Trophoblast cell (in vitro differentiated cells and primary cell): ENCODE results near the gene RGCC.

ENCODE experiments used
- DNase-seq, 2 donors: peaks; one replicate each; pipeline ENCODE4 v3.0.0-alpha.2; 2016
- H2AFZ ChIP-seq: 2 replicates; pipeline ENCODE4 v1.6.1; 2013; ENCODE audit warnings: low read length, moderate library complexity, mild to moderate bottlenecking; ENCODE audit not compliant: insufficient read depth, poor library complexity
- H2AK5ac ChIP-seq: 2 replicates; pipeline ENCODE4 v1.6.1; 2013; ENCODE audit warnings: mild to moderate bottlenecking, low read length
- H2BK120ac ChIP-seq: 2 replicates; pipeline ENCODE4 v1.6.1; 2013; ENCODE audit warnings: low read length, mild to moderate bottlenecking, moderate library complexity; ENCODE audit not compliant: insufficient read depth, poor library complexity
- H2BK12ac ChIP-seq: 2 replicates; pipeline ENCODE4 v1.6.1; 2013; ENCODE audit warnings: mild to moderate bottlenecking, low read length, moderate library complexity
- H2BK5ac ChIP-seq: 2 replicates; pipeline ENCODE4 v1.6.1; 2013; ENCODE audit warnings: low read length, low read depth, moderate library complexity, mild to moderate bottlenecking; ENCODE audit not compliant: poor library complexity
- H3K14ac ChIP-seq: 2 replicates; pipeline ENCODE4 v1.6.1; 2013; ENCODE audit warnings: mild to moderate bottlenecking, low read length
- H3K18ac ChIP-seq: 2 replicates; pipeline ENCODE4 v1.6.1; 2013; ENCODE audit warnings: mild to moderate bottlenecking, low read length
- H3K23ac ChIP-seq: 2 replicates; pipeline ENCODE4 v1.6.1; 2013; ENCODE audit warnings: low read length
- H3K27ac ChIP-seq: 2 replicates; pipeline ENCODE4 v1.5.1; 2013; ENCODE audit warnings: low read depth, mild to moderate bottlenecking, inconsistent platforms, low read length, moderate library complexity
- H3K27me3 ChIP-seq: 2 replicates; pipeline ENCODE4 v1.6.1; 2013; ENCODE audit warnings: inconsistent platforms, mild to moderate bottlenecking, low read length, moderate library complexity; ENCODE audit not compliant: insufficient read depth
- H3K36me3 ChIP-seq, 2 experiments: 1 replicate in 1 of 2; 2 replicates in 1 of 2; pipeline ENCODE4 v1.6.1; 2013; ENCODE audit warnings: low read length in 2 of 2, mild to moderate bottlenecking in 2 of 2, moderate library complexity in 1 of 2; ENCODE audit not compliant: insufficient read depth in 2 of 2, control insufficient read depth in 1 of 2
- H3K4ac ChIP-seq: 2 replicates; pipeline ENCODE4 v1.6.1; 2013; ENCODE audit warnings: low read depth, mild to moderate bottlenecking, low read length, moderate library complexity
- H3K4me1 ChIP-seq, 2 experiments: 1 replicate in 1 of 2; 2 replicates in 1 of 2; pipeline ENCODE4 v1.6.1; 2013; ENCODE audit warnings: low read length in 2 of 2, mild to moderate bottlenecking in 2 of 2, moderate library complexity in 1 of 2; ENCODE audit not compliant: insufficient read depth in 2 of 2, control insufficient read depth in 1 of 2
- H3K4me2 ChIP-seq: 2 replicates; pipeline ENCODE4 v1.6.1; 2013; ENCODE audit warnings: inconsistent platforms, mild to moderate bottlenecking, low read length, moderate library complexity
- H3K4me3 ChIP-seq: 2 replicates; pipeline ENCODE4 v1.5.1; 2013; ENCODE audit warnings: mild to moderate bottlenecking, low read depth, low read length, inconsistent platforms
- H3K79me1 ChIP-seq: one replicate; pipeline ENCODE4 v1.6.1; 2013; ENCODE audit warnings: low read length
- H3K79me2 ChIP-seq: 2 replicates; pipeline ENCODE4 v1.6.1; 2013; ENCODE audit warnings: low read length, mild to moderate bottlenecking; ENCODE audit not compliant: control insufficient read depth, insufficient read depth, poor library complexity
- H3K9ac ChIP-seq: 2 replicates; pipeline ENCODE4 v1.6.1; 2013; ENCODE audit warnings: mild to moderate bottlenecking, low read length
- H3K9me3 ChIP-seq: 2 replicates; pipeline ENCODE4 v1.6.1; 2013; ENCODE audit warnings: low read depth, mild to moderate bottlenecking, control low read depth, inconsistent platforms, low read length; ENCODE audit not compliant: insufficient read depth
- H4K12ac ChIP-seq: 2 replicates; pipeline ENCODE4 v1.6.1; 2013; ENCODE audit warnings: low read depth, mild to moderate bottlenecking, low read length, moderate library complexity
- H4K8ac ChIP-seq: 2 replicates; pipeline ENCODE4 v1.6.1; 2013; ENCODE audit warnings: low read depth, mild to moderate bottlenecking, low read length, moderate library complexity
- H4K91ac ChIP-seq: one replicate; pipeline ENCODE4 v1.6.1; 2013; ENCODE audit warnings: low read depth, mild to moderate bottlenecking, low read length, moderate library complexity
- WGBS: extraction: QIAGEN DNeasy Blood & Tissue Kit; methylation state at CpG from one replicate; pipeline ENCODE4 v1.1.7; 2013; ENCODE audit warnings: missing lambda C conversion rate; ENCODE audit not compliant: insufficient read length, insufficient coverage; ENCODE audit errors: extremely low coverage; 5-methylcytosine and 5-hydroxymethylcytosine counted together

Gene RGCC

DNA sequence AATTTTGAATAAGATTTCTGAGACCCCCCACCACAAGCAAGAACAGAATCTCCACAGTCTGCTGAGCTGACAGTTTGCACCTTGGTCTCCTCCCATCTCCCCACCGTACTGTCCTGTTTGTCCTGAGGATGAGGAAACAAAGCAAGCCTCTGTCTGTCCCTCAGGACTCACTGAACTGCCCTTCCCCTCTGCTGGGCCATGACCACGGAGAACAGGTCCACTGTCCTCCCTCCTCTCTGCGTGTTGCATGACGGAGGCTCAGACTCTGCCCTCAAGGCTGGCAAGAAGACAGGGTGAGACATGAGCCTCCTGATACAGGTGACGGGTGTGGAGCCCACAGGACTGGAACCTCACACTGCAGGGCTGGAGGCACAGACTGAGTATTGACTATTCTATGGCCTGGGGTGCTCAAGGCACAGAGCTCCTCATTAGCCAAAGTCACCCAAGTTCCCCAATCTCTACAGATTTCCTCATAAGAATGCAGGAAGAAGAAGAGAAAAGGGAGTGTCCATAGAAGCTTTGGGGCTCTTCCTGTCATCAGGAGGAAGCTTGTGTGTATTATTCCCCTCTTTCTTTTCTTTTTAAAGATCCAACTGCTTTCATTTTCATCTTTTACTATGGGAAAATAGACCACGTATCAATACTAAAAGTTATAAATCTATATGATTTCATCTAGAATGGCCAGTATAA, 22.4 kb upstream of the RGCC start:
- H3K4ac ChIP-seq: no peak overlapping the region
- H3K4me2 ChIP-seq: no peak overlapping the region
- no peaks in the 10 kb centered on the region for H3K79me2 ChIP-seq
- no peak overlapping the region for H2BK120ac ChIP-seq
- H4K91ac ChIP-seq: no peak overlapping the region
- no CpG with 5 or more reads among the region's 6 CpGs for WGBS
- H3K4me1 ChIP-seq: no peaks in the 10 kb centered on the region
- no peak overlapping the region for H3K23ac ChIP-seq
- H3K79me1 ChIP-seq: no peaks in the 10 kb centered on the region
- H3K27me3 ChIP-seq: no peaks in the 10 kb centered on the region
- H3K36me3 ChIP-seq: no peaks in the 10 kb centered on the region
- no peak for DNase-seq
- no peak overlapping the region for H3K9ac ChIP-seq
- H2BK12ac ChIP-seq: no peak overlapping the region
- H3K9me3 ChIP-seq: no peaks in the 10 kb centered on the region
- no peak overlapping the region for H3K4me3 ChIP-seq
- no peak overlapping the region for H4K8ac ChIP-seq
- no peak overlapping the region for H2AK5ac ChIP-seq
- no peak overlapping the region for H2BK5ac ChIP-seq
- H3K14ac ChIP-seq: no peak overlapping the region
- no peak overlapping the region for H2AFZ ChIP-seq
- no peak overlapping the region for H3K18ac ChIP-seq
- H3K27ac ChIP-seq: no peak overlapping the region
- H4K12ac ChIP-seq: no peak overlapping the region

DNA sequence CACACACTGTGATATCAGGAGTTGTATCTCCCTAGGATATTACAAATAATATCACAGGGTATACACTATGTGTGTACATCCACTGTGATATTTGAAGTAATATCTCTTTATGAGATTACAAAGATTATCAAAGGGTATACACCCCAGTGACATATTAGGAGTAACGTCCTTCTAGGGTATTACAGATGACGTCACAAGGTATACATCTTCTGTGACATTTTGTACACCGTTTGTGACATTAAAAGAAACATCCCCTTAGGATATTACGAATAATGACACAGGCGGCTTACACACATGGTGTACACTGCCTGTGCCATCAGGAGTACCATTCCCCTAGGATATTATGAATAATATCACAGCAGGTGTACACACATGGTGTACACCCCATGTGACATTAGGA, 13.4 kb upstream of the RGCC start:
- no peak overlapping the region for H2BK12ac ChIP-seq
- H3K79me2 ChIP-seq: no peaks in the 10 kb centered on the region
- no peak overlapping the region for H3K18ac ChIP-seq
- no peak for DNase-seq
- H2BK5ac ChIP-seq: no peak overlapping the region
- H3K4me1 ChIP-seq: no peaks in the 10 kb centered on the region
- no peak overlapping the region for H2AFZ ChIP-seq
- no peak overlapping the region for H3K27ac ChIP-seq
- H2BK120ac ChIP-seq: no peak overlapping the region
- no peaks in the 10 kb centered on the region for H3K79me1 ChIP-seq
- no peak overlapping the region for H3K9ac ChIP-seq
- no peak overlapping the region for H4K8ac ChIP-seq
- no peak overlapping the region for H3K4me3 ChIP-seq
- no peak overlapping the region for H4K12ac ChIP-seq
- no peak overlapping the region for H3K4me2 ChIP-seq
- no peaks in the 10 kb centered on the region for H3K9me3 ChIP-seq
- no peak overlapping the region for H2AK5ac ChIP-seq
- H3K14ac ChIP-seq: no peak overlapping the region
- no CpG with 5 or more reads among the region's 5 CpGs for WGBS
- H3K36me3 ChIP-seq: no peaks in the 10 kb centered on the region
- H3K4ac ChIP-seq: no peak overlapping the region
- H4K91ac ChIP-seq: no peak overlapping the region
- H3K27me3 ChIP-seq: no peaks in the 10 kb centered on the region
- no peak overlapping the region for H3K23ac ChIP-seq

DNA sequence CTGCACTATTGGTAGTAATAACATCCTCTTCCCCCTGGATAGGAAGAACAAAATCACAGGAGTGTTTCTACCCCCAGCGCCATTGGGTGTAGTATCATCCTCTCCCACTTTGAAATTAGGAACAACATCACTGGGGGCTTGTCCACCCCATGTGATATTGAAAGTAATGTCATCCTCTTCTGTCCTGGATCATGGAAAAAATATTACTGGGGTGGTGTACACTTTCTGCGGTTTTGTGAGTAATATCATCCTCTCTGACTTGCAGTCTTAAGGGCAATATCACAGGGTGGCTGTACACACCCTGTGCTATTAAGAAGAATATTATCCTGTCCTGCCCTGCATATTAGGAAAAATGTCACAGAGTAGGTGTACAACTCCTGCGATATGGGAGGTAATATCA, 4.9 kb upstream of the RGCC start:
- H3K36me3 ChIP-seq: no peaks in the 10 kb centered on the region
- no peak overlapping the region for H2BK12ac ChIP-seq
- H2BK5ac ChIP-seq: no peak overlapping the region
- no CpG with 5 or more reads among the region's 3 CpGs for WGBS
- peaks cover under 1% of the 10 kb centered on the region for H3K79me2 ChIP-seq
- no peak overlapping the region for H2AK5ac ChIP-seq
- H3K9me3 ChIP-seq: peaks cover 9% of the 10 kb centered on the region
- no peak overlapping the region for H3K4ac ChIP-seq
- peaks cover 3 to 5% of the 10 kb centered on the region in 2 experiments for H3K4me1 ChIP-seq
- H3K4me2 ChIP-seq: no peak overlapping the region
- H2AFZ ChIP-seq: no peak overlapping the region
- H3K27me3 ChIP-seq: peaks cover 15% of the 10 kb centered on the region
- no peak overlapping the region for H3K4me3 ChIP-seq
- no peak overlapping the region for H4K12ac ChIP-seq
- H4K8ac ChIP-seq: no peak overlapping the region
- DNase-seq: no peak
- no peak overlapping the region for H2BK120ac ChIP-seq
- no peak overlapping the region for H4K91ac ChIP-seq
- no peak overlapping the region for H3K14ac ChIP-seq
- no peak overlapping the region for H3K23ac ChIP-seq
- no peak overlapping the region for H3K27ac ChIP-seq
- peaks cover 3% of the 10 kb centered on the region for H3K79me1 ChIP-seq
- no peak overlapping the region for H3K9ac ChIP-seq
- H3K18ac ChIP-seq: no peak overlapping the region

DNA sequence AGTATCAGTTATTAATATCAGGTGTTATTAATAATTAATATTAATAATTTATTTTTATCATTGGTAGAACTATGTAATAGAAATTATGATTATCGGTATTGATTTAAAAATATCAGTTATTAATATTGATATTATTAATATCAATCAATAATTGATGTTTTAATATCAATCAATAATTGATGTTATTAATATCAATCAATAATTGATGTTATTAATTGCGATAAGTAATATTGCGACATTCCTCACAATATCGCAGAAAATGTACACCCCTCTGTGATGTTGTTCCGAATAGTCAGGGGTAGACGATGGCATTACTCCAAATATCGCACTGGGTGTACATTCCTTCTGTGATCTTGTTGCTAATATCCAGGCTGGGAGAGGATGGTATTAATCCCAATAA, 3.7 kb upstream of the RGCC start:
- H3K27me3 ChIP-seq: peaks cover 23% of the 10 kb centered on the region

More for the DNA sequence above, 3.7 kb upstream of the RGCC start:
- H3K18ac ChIP-seq: no peak overlapping the region
- H3K23ac ChIP-seq: no peak overlapping the region
- H2BK12ac ChIP-seq: no peak overlapping the region
- H2BK120ac ChIP-seq: no peak overlapping the region
- no peak overlapping the region for H4K12ac ChIP-seq
- H2BK5ac ChIP-seq: no peak overlapping the region
- WGBS: no CpG with 5 or more reads among the region's 7 CpGs
- H3K79me1 ChIP-seq: peaks cover 7% of the 10 kb centered on the region
- H3K4me2 ChIP-seq: no peak overlapping the region
- peaks cover 4% of the 10 kb centered on the region for H3K79me2 ChIP-seq
- H3K14ac ChIP-seq: no peak overlapping the region
- no peaks in the 10 kb centered on the region for H3K36me3 ChIP-seq
- no peak overlapping the region for H2AFZ ChIP-seq
- no peak for DNase-seq
- H3K9me3 ChIP-seq: peaks cover 9% of the 10 kb centered on the region
- no peak overlapping the region for H4K91ac ChIP-seq
- peaks cover 3 to 10% of the 10 kb centered on the region in 2 experiments for H3K4me1 ChIP-seq
- no peak overlapping the region for H2AK5ac ChIP-seq
- H3K4me3 ChIP-seq: no peak overlapping the region
- H3K9ac ChIP-seq: no peak overlapping the region
- H4K8ac ChIP-seq: no peak overlapping the region
- H3K27ac ChIP-seq: no peak overlapping the region
- no peak overlapping the region for H3K4ac ChIP-seq
